GM12878 (cell line): Measurements from ENCODE around the gene PDGFD. TPM values are rescaled to one million over a fixed set of nuclear protein-coding genes. Genes with fewer than 3 reads are reported as not detected.
"Not testable (repeated sequence)": the region's sequence is repeated elsewhere in the genome, so short reads cannot be mapped to it uniquely, and the experiment has no call there.

Source experiments
- ATAC-seq: fragments of 200-7000 bp; cut with Tn5 transposase; 3 replicates; pipeline ENCODE4 v1.9.1; 2020; ENCODE audit warnings: mild to moderate bottlenecking, moderate library complexity
- BruUV-seq: library from RNA; stranded (reverse); fragments of 400-500 nt; replicated peaks from 2 replicates; lab custom pipeline; 2021; lab: Mats Ljungman, UMichigan
- CTCF ChIA-PET: fragments of 300-600 bp; sonication (Branson Sonifier 250); formaldehyde crosslinking; extraction: SDS; loops from one replicate; lab custom pipeline; 2021; ENCODE audit warnings: inconsistent platforms; lab: Yijun Ruan, JAX
- POLR2A ChIA-PET: fragments of 350-600 bp; formaldehyde crosslinking; extraction: SDS; loops from one replicate; lab custom pipeline; 2021; ENCODE audit warnings: inconsistent platforms; lab: Charles Lee
- RAD21 ChIA-PET: fragments of 300-600 bp; sonication (Branson Sonifier 250); formaldehyde crosslinking; loops from one replicate; lab custom pipeline; 2023; ENCODE audit warnings: antibody characterized with exemption; ENCODE audit not compliant: unreplicated experiment; lab: Charles Lee
- SMC1A ChIA-PET: fragments of 300-600 bp; sonication (Branson Sonifier 250); formaldehyde crosslinking; loops from one replicate; lab custom pipeline; 2023; ENCODE audit not compliant: unreplicated experiment, uncharacterized antibody; lab: Charles Lee
- DNase-seq: peaks from one replicate; pipeline ENCODE4 v3.0.0-alpha.2; 2011; ENCODE audit warnings: low read depth, low spot score
- FAIRE-seq: peaks from 3 replicates; lab custom pipeline; 2011; peaks lifted over from hg19 to GRCh38; lab: Jason Lieb, UNC
- H2AFZ ChIP-seq: 2 replicates; pipeline ENCODE4 v1.6.0; 2011; ENCODE audit warnings: low read depth, low read length, control low read depth; ENCODE audit not compliant: control insufficient read depth
- H3K27ac ChIP-seq: 2 replicates; pipeline ENCODE4 v1.5.1; 2011; ENCODE audit warnings: control low read depth; ENCODE audit not compliant: control insufficient read depth, insufficient read depth
- H3K27me3 ChIP-seq, 2 experiments: replicated peaks in 1 of 2; 2 replicates each; pipeline versions ENCODE4 v1.6.0 to v1.6.1; 2011; ENCODE audit warnings: low read length in 1 of 2; ENCODE audit not compliant: control insufficient read depth in 2 of 2, insufficient read depth in 2 of 2
- H3K36me3 ChIP-seq, 2 experiments: 2 replicates each; pipeline ENCODE4 v1.5.1; 2011; ENCODE audit warnings: low read length in 1 of 2; ENCODE audit not compliant: control insufficient read depth in 2 of 2, insufficient read depth in 2 of 2
- H3K4me1 ChIP-seq: 2 replicates; pipeline ENCODE4 v1.6.1; 2011; ENCODE audit warnings: mild to moderate bottlenecking, low read length, moderate library complexity, mixed read lengths; ENCODE audit not compliant: control insufficient read depth, insufficient read depth
- H3K4me2 ChIP-seq: 2 replicates; pipeline ENCODE4 v1.6.0; 2011; ENCODE audit warnings: control low read depth; ENCODE audit not compliant: control insufficient read depth, insufficient read depth
- H3K4me3 ChIP-seq: fragments of 200-600 bp; sonication (generic); 2 replicates; pipeline ENCODE4 v1.5.1; 2016
- H3K79me2 ChIP-seq: 2 replicates; pipeline ENCODE4 v1.6.0; 2011; ENCODE audit warnings: low read length; ENCODE audit not compliant: control insufficient read depth, insufficient read depth
- H3K9ac ChIP-seq: 2 replicates; pipeline ENCODE4 v1.8.0; 2011; ENCODE audit warnings: low read length, control low read depth, mixed read lengths; ENCODE audit not compliant: control insufficient read depth, insufficient read depth
- H3K9me3 ChIP-seq: replicated peaks from 3 replicates; pipeline ENCODE4 v1.5.1; 2011; ENCODE audit warnings: mild to moderate bottlenecking, low read length; ENCODE audit not compliant: control insufficient read depth, insufficient read depth
- H4K20me1 ChIP-seq: 2 replicates; pipeline ENCODE4 v1.6.0; 2011; ENCODE audit not compliant: control insufficient read depth, insufficient read depth
- KDM1A ChIP-seq: fragments of 200-600 bp; sonication (generic); IDR thresholded peaks from 2 replicates; pipeline ENCODE4 v1.6.1; 2016; ENCODE audit warnings: borderline replicate concordance
- WRNIP1 ChIP-seq: IDR thresholded peaks from 2 replicates; pipeline ENCODE4 v1.6.1; 2011; ENCODE audit warnings: low read depth, low read length, improper control_type of control experiment, borderline replicate concordance
- WGBS: methylation state at CpG from one replicate; pipeline ENCODE4 v1.1.6; 2016; ENCODE audit warnings: low lambda C conversion rate; ENCODE audit not compliant: insufficient replicate concordance, insufficient coverage; ENCODE audit errors: missing lambda C conversion rate; 5-methylcytosine and 5-hydroxymethylcytosine counted together
- in situ Hi-C: fragments of 300-500 bp; cut with MboI; formaldehyde crosslinking; loops from 9 replicates; pipeline ENCODE4 v1.14.3; 2018; ENCODE audit warnings: mixed read lengths
- intact Hi-C: fragments of 100-400 bp; cut with micrococcal nuclease; formaldehyde crosslinking; loops from one replicate; pipeline ENCODE4 v1.14.2; 2022; ENCODE audit not compliant: unreplicated experiment
- polyA plus RNA-seq, 11 experiments: library from polyadenylated mRNA; depleted of rRNA in 4 of 11; unstranded in 6 of 11; stranded (reverse) in 5 of 11; fragments of >200 nt; fragmentation: Nextera tagmentation in 4 of 11; fragmentation: Illumina TruSeq in 1 of 11; extraction: Ambion mirVana in 4 of 11; extraction: Trizol in 1 of 11; gene quantifications; 1 replicate in 1 of 11; 2 replicates in 10 of 11; pipeline versions ENCODE4 v1.2.1 to v1.2.3, GENCODE V29; 2011 to 2016; ENCODE audit warnings: inconsistent platforms in 2 of 11, missing spikeins in 2 of 11, low read depth in 1 of 11
- total RNA-seq, 4 experiments: library from RNA; depleted of rRNA in 3 of 4; stranded (reverse); fragments of >200 nt in 3 of 4; fragmentation: Illumina TruSeq in 1 of 4; extraction: Trizol in 1 of 4; gene quantifications; 2 replicates each; pipeline versions ENCODE4 v1.2.1 to v1.2.3, GENCODE V29; 2013 to 2021

Gene PDGFD
- total and polyA plus RNA-seq, 10 of the 15 experiments (the other 5 are each of a cell fraction or from before 2014, with no cell fraction given), result 0.05 to 0.13 TPM; not detected in 8

- in situ Hi-C loops (no loop called here), intact Hi-C loops (no loop called here)
- H2AFZ ChIP-seq, result no peak overlapping the region
- FAIRE-seq, result no peak
- no peaks in the 10 kb centered on the region for H3K9me3 ChIP-seq
- ChIA-PET CTCF (no interaction called here), RAD21 (no interaction called here), POLR2A (no interaction called here)
- H3K4me1 ChIP-seq, result no peaks in the 10 kb centered on the region
- no peak for TF ChIP-seq KDM1A
- no peak for TF ChIP-seq WRNIP1
- TF ChIP-seq, all 136 proteins: peak for 0
- Histone ChIP-seq H3K27me3 (peaks cover 0 to 3% of the 10 kb centered on the region in 2 experiments; a peak in 1 of 4 replicates), H3K79me2 (no peaks in the 10 kb centered on the region), H3K4me2 (no peak overlapping the region), H3K4me3 (no peak overlapping the region), H3K36me3 (no peaks in the 10 kb centered on the region), H3K9ac (no peak overlapping the region), H4K20me1 (no peaks in the 10 kb centered on the region), H3K27ac (no peak overlapping the region)
- ATAC-seq (no peak), DNase-seq (no peak)
- no TSS peak for BruUV-seq
- WGBS, result 49% methylated on average over 4 of the region's 4 CpGs
- SMC1A ChIA-PET, result no interaction called here
Measured at GRCh38 chr11:104049116-104049515, 114.8 kb downstream of the PDGFD start.

DNA sequence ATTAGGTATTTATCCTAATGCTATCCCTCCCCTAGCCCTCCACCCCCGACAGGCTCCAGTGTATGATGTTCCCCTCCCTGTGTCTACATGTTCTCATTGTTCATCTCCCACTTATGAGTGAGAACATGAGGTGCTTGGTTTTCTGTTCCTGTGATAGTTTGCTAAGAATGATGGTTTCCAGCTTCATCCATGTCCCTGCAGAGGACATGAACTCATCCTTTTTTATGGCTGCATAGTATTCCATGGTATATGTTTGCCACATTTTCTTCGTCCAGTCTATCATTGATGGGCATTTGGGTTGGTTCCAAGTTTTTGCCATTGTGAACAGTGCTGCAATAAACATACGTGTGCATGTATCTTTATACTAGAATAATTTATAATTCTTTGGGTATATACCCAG is 117.1 kb downstream of the PDGFD start:
- H3K36me3 ChIP-seq, H3K9ac ChIP-seq, H2AFZ ChIP-seq, H3K79me2 ChIP-seq, CTCF ChIA-PET, H3K4me1 ChIP-seq, BruUV-seq, H3K27me3 ChIP-seq, in situ Hi-C loops, ATAC-seq, RAD21 ChIA-PET, FAIRE-seq, SMC1A ChIA-PET, H3K9me3 ChIP-seq, H4K20me1 ChIP-seq, POLR2A ChIA-PET, H3K4me2 ChIP-seq, H3K4me3 ChIP-seq, DNase-seq, intact Hi-C loops, H3K27ac ChIP-seq: not testable (repeated sequence)
- 28% methylated on average over 3 of the region's 3 CpGs for WGBS
